HEK293 (cell line): ENCODE results near the gene CCDC61.

Experiments used
- CTCF ChIA-PET: fragments of 350-600 bp; formaldehyde crosslinking; extraction: SDS; loops from one replicate; lab custom pipeline; 2021; ENCODE audit warnings: antibody characterized with exemption; lab: Yijun Ruan, JAX
- POLR2A ChIA-PET: fragments of 300-600 bp; formaldehyde crosslinking; extraction: SDS; loops from one replicate; lab custom pipeline; 2020; ENCODE audit warnings: antibody characterized with exemption, inconsistent platforms; lab: Yijun Ruan, JAX
- H3K27ac ChIP-seq: fragments of 200-500 bp; sonication (Bioruptor generic); 2 replicates; pipeline ENCODE4 v1.5.1; 2014; ENCODE audit warnings: low read depth, low read length, control low read depth, inconsistent platforms; ENCODE audit errors: extremely low read depth
- H3K36me3 ChIP-seq, 2 experiments: fragments of 200-500 bp in 1 of 2; sonication (Bioruptor generic) in 1 of 2; 1 replicate in 1 of 2; 2 replicates in 1 of 2; pipeline ENCODE4 v1.5.1; 2014 to 2017; ENCODE audit warnings: inconsistent platforms in 2 of 2, low read length in 2 of 2; ENCODE audit not compliant: control insufficient read depth in 2 of 2, insufficient read depth in 1 of 2
- H3K4me1 ChIP-seq: fragments of 200-500 bp; sonication (Bioruptor generic); 2 replicates; pipeline ENCODE4 v1.5.1; 2014; ENCODE audit warnings: mild to moderate bottlenecking, low read length, inconsistent platforms; ENCODE audit not compliant: control insufficient read depth, insufficient read depth
- H3K4me3 ChIP-seq: 2 replicates; pipeline ENCODE4 v1.5.1; 2011; ENCODE audit warnings: low read depth, mild to moderate bottlenecking, control low read depth, low read length, moderate library complexity
- H3K9me3 ChIP-seq: fragments of 200-500 bp; sonication (Bioruptor generic); 2 replicates; pipeline ENCODE4 v1.5.1; 2014; ENCODE audit warnings: low read depth, low read length, inconsistent platforms; ENCODE audit not compliant: control insufficient read depth, insufficient read depth
- GLIS1 ChIP-seq: fragments of 450-650 bp; formaldehyde crosslinking; IDR thresholded peaks from 2 replicates; pipeline ENCODE4 v1.5.1; 2016; ENCODE audit warnings: missing biosample characterization, missing genetic modification characterization
- KLF1 ChIP-seq: fragments of 450-650 bp; formaldehyde crosslinking; IDR thresholded peaks from 2 replicates; pipeline ENCODE4 v1.5.1; 2016; ENCODE audit warnings: missing biosample characterization, missing genetic modification characterization
- KLF9 ChIP-seq: fragments of 450-650 bp; formaldehyde crosslinking; IDR thresholded peaks from 2 replicates; pipeline ENCODE4 v1.5.1; 2016; ENCODE audit warnings: missing biosample characterization, missing genetic modification characterization, low read depth
- RBAK ChIP-seq: fragments of 450-650 bp; formaldehyde crosslinking; IDR thresholded peaks from 2 replicates; pipeline ENCODE4 v1.5.1; 2016; ENCODE audit warnings: missing biosample characterization, missing genetic modification characterization
- SP2 ChIP-seq: fragments of 450-650 bp; formaldehyde crosslinking; IDR thresholded peaks from 2 replicates; pipeline ENCODE4 v1.5.1; 2016; ENCODE audit warnings: missing biosample characterization, missing genetic modification characterization
- ZNF146 ChIP-seq: fragments of 450-650 bp; formaldehyde crosslinking; IDR thresholded peaks from 2 replicates; pipeline ENCODE4 v1.5.1; 2016; ENCODE audit warnings: missing biosample characterization, missing genetic modification characterization
- ZNF155 ChIP-seq: fragments of 450-650 bp; formaldehyde crosslinking; IDR thresholded peaks from 2 replicates; pipeline ENCODE4 v1.5.1; 2016; ENCODE audit warnings: missing biosample characterization, missing genetic modification characterization
- ZNF311 ChIP-seq: fragments of 450-650 bp; formaldehyde crosslinking; IDR thresholded peaks from 2 replicates; pipeline ENCODE4 v1.5.1; 2017; ENCODE audit warnings: missing biosample characterization, missing genetic modification characterization, borderline replicate concordance
- ZNF391 ChIP-seq: fragments of 450-650 bp; formaldehyde crosslinking; IDR thresholded peaks from 2 replicates; pipeline ENCODE4 v1.5.1; 2016; ENCODE audit warnings: low read depth, missing biosample characterization, missing genetic modification characterization, borderline replicate concordance
- ZNF426 ChIP-seq: fragments of 450-650 bp; formaldehyde crosslinking; IDR thresholded peaks from 2 replicates; pipeline ENCODE4 v1.5.1; 2017; ENCODE audit warnings: missing biosample characterization, missing genetic modification characterization, mild to moderate bottlenecking, inconsistent platforms, moderate library complexity
- ZNF549 ChIP-seq: fragments of 450-650 bp; IDR thresholded peaks from 2 replicates; pipeline ENCODE4 v1.5.1; 2018; ENCODE audit warnings: missing biosample characterization, missing genetic modification characterization, mild to moderate bottlenecking, inconsistent platforms, moderate library complexity
- ZNF560 ChIP-seq: fragments of 450-650 bp; formaldehyde crosslinking; IDR thresholded peaks from 2 replicates; pipeline ENCODE4 v1.5.1; 2017; ENCODE audit warnings: missing biosample characterization, missing genetic modification characterization, borderline replicate concordance
- ZNF571 ChIP-seq: fragments of 450-650 bp; formaldehyde crosslinking; IDR thresholded peaks from 2 replicates; pipeline ENCODE4 v1.5.0; 2017; ENCODE audit warnings: missing biosample characterization, missing genetic modification characterization
- ZNF664 ChIP-seq: fragments of 450-650 bp; formaldehyde crosslinking; IDR thresholded peaks from 2 replicates; pipeline ENCODE4 v1.5.1; 2016; ENCODE audit warnings: missing biosample characterization, missing genetic modification characterization
- ZSCAN30 ChIP-seq: fragments of 450-650 bp; IDR thresholded peaks from 2 replicates; pipeline ENCODE4 v1.5.1; 2018; ENCODE audit warnings: missing biosample characterization, mild to moderate bottlenecking, missing genetic modification characterization, moderate library complexity
- TF ChIP-seq, protein P1 (sequence below): fragments of 450-650 bp; formaldehyde crosslinking; IDR thresholded peaks from 2 replicates; pipeline ENCODE4 v1.5.0; 2017; ENCODE audit warnings: missing biosample characterization, missing genetic modification characterization, borderline replicate concordance
- TF ChIP-seq, protein P2 (sequence below): fragments of 450-650 bp; formaldehyde crosslinking; IDR thresholded peaks from 2 replicates; pipeline ENCODE4 v1.5.1; 2016; ENCODE audit warnings: missing biosample characterization, missing genetic modification characterization
- TF ChIP-seq, protein P3 (sequence below): fragments of 450-650 bp; formaldehyde crosslinking; IDR thresholded peaks from 2 replicates; pipeline ENCODE4 v1.5.1; 2016; ENCODE audit warnings: missing biosample characterization, missing genetic modification characterization
- TF ChIP-seq, protein P4 (sequence below): fragments of 450-650 bp; IDR thresholded peaks from 2 replicates; pipeline ENCODE4 v1.5.1; 2018; ENCODE audit warnings: missing biosample characterization, mild to moderate bottlenecking, missing genetic modification characterization
- TF ChIP-seq, protein P5 (sequence below): fragments of 450-650 bp; formaldehyde crosslinking; IDR thresholded peaks from 2 replicates; pipeline ENCODE4 v1.5.1; 2017; ENCODE audit warnings: missing biosample characterization, missing genetic modification characterization

Gene CCDC61

DNA sequence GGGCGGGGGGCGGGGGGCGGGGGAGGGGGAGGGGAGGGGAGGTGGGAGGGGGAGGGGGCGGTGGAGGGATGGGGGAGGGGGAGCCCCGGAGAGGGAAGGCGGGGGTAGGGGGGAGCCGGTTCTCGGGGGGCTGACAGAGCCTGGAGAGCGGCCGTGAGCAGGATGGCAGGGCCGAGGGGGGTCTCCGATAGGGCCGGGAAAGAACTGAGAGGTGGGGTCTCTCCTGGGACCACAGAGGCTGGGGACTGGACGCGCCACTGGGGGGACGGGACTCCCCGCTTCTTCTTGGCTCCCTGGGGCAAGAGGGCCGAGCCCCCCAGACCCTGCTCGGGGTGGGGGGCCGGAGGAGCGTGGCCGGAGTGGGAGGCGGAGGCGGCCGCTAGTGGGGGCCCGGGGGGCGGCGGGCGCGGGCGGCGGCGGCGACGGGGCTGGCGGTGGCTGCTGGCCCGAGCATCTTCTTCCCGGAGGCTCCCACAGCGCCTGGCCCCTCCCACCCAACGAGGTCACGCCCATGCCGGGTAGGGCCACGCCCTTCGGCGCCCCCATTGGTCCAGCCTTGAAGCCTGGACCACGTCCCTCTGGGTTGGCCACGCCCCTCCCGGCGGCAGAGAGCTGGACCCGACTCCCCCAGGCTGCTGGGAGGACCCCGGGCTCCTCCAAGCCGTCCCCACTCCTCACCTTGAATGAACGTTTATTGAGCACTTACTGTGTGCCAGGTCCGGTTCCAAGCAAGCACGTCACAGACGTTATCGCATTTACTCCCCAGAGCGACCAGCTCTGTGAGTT lies 21.5 kb upstream of the CCDC61 start, which contains the start of gene NOVA2 (continued):
- TF ChIP-seq, protein P1, sequence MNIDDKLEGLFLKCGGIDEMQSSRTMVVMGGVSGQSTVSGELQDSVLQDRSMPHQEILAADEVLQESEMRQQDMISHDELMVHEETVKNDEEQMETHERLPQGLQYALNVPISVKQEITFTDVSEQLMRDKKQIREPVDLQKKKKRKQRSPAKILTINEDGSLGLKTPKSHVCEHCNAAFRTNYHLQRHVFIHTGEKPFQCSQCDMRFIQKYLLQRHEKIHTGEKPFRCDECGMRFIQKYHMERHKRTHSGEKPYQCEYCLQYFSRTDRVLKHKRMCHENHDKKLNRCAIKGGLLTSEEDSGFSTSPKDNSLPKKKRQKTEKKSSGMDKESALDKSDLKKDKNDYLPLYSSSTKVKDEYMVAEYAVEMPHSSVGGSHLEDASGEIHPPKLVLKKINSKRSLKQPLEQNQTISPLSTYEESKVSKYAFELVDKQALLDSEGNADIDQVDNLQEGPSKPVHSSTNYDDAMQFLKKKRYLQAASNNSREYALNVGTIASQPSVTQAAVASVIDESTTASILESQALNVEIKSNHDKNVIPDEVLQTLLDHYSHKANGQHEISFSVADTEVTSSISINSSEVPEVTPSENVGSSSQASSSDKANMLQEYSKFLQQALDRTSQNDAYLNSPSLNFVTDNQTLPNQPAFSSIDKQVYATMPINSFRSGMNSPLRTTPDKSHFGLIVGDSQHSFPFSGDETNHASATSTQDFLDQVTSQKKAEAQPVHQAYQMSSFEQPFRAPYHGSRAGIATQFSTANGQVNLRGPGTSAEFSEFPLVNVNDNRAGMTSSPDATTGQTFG = no peak
- TF ChIP-seq ZNF391 (tag by site-specific recombination) (no peak), SP2 (tag by site-specific recombination) (peak; percentile 36; the same call in 1 of the 2 replicates), ZNF560 (tag by site-specific recombination) (no peak), KLF1 (tag by site-specific recombination) (peak; percentile 50), ZNF549 (tag by site-specific recombination) (no peak), ZSCAN30 (tag by site-specific recombination) (no peak), KLF9 (peak; percentile 90), ZNF664 (tag by site-specific recombination) (peak; percentile 99), RBAK (tag by site-specific recombination) (no peak), ZNF146 (tag by site-specific recombination) (no peak), ZNF311 (tag by site-specific recombination) (no peak), ZNF571 (tag by site-specific recombination) (no peak), GLIS1 (tag by site-specific recombination) (peak; percentile 38; the same call in 1 of the 2 replicates), ZNF426 (tag by site-specific recombination) (no peak)
- TF ChIP-seq, protein P2, sequence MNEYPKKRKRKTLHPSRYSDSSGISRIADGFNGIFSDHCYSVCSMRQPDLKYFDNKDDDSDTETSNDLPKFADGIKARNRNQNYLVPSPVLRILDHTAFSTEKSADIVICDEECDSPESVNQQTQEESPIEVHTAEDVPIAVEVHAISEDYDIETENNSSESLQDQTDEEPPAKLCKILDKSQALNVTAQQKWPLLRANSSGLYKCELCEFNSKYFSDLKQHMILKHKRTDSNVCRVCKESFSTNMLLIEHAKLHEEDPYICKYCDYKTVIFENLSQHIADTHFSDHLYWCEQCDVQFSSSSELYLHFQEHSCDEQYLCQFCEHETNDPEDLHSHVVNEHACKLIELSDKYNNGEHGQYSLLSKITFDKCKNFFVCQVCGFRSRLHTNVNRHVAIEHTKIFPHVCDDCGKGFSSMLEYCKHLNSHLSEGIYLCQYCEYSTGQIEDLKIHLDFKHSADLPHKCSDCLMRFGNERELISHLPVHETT (tag by site-specific recombination) = no peak
- TF ChIP-seq, protein P3, sequence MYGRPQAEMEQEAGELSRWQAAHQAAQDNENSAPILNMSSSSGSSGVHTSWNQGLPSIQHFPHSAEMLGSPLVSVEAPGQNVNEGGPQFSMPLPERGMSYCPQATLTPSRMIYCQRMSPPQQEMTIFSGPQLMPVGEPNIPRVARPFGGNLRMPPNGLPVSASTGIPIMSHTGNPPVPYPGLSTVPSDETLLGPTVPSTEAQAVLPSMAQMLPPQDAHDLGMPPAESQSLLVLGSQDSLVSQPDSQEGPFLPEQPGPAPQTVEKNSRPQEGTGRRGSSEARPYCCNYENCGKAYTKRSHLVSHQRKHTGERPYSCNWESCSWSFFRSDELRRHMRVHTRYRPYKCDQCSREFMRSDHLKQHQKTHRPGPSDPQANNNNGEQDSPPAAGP (tag by site-specific recombination) = no peak
- TF ChIP-seq, protein P4, sequence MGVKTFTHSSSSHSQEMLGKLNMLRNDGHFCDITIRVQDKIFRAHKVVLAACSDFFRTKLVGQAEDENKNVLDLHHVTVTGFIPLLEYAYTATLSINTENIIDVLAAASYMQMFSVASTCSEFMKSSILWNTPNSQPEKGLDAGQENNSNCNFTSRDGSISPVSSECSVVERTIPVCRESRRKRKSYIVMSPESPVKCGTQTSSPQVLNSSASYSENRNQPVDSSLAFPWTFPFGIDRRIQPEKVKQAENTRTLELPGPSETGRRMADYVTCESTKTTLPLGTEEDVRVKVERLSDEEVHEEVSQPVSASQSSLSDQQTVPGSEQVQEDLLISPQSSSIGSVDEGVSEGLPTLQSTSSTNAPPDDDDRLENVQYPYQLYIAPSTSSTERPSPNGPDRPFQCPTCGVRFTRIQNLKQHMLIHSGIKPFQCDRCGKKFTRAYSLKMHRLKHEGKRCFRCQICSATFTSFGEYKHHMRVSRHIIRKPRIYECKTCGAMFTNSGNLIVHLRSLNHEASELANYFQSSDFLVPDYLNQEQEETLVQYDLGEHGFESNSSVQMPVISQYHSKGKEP (tag by site-specific recombination) = no peak

DNA sequence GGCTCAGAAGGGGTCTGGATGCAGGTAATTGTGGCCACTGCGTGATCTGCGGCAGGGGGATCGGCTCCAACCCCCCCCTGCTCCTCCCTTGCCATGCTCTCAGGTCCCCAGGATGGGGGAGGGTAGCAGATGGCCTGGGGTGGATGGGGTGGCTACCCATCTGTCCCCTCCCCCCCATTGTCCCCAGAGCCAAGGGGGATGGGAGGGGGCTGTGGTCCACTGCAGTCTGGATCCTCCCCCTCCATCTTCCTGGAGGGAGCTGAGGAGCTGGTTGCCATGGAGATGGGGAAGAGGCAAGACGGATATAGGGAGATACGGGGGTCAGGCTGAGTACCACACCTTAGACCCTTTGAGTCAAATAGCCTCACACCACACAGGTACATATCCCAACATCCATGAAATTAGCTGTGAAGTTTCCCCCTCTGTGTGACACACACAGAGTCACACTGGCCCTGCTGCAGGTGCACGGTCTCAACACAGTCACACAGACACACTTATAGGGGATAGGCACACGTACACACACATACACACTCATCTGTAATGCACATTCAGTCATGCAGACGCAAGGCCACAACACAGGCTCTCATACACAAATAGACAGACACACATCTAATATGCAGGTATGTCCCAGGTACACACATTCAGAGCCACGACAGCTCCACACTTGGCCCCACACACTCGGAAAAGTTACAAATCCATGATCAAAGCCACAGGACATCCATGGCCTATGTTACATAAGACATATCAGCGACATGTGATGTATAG lies 19.8 kb upstream of the CCDC61 start:
- ChIA-PET CTCF (no interaction called here), POLR2A (interaction anchor here (0.6 kb wide), 2 partner anchors 89 to 345 kb away, joined by 3 to 5 read pairs; partner anchors contain the start of gene IRF2BP1)
- H3K9me3 ChIP-seq = no peaks in the 10 kb centered on the region
- H3K27ac ChIP-seq = no peak overlapping the region
- no peak for TF ChIP-seq ZNF155 (tag by site-specific recombination)
- TF ChIP-seq, protein P5, sequence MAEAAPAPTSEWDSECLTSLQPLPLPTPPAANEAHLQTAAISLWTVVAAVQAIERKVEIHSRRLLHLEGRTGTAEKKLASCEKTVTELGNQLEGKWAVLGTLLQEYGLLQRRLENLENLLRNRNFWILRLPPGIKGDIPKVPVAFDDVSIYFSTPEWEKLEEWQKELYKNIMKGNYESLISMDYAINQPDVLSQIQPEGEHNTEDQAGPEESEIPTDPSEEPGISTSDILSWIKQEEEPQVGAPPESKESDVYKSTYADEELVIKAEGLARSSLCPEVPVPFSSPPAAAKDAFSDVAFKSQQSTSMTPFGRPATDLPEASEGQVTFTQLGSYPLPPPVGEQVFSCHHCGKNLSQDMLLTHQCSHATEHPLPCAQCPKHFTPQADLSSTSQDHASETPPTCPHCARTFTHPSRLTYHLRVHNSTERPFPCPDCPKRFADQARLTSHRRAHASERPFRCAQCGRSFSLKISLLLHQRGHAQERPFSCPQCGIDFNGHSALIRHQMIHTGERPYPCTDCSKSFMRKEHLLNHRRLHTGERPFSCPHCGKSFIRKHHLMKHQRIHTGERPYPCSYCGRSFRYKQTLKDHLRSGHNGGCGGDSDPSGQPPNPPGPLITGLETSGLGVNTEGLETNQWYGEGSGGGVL (tag by site-specific recombination) = peak; percentile 17; the same call in 1 of the 2 replicates
- H3K4me3 ChIP-seq = no peak overlapping the region
- H3K4me1 ChIP-seq = no peaks in the 10 kb centered on the region
- no peaks in the 10 kb centered on the region for H3K36me3 ChIP-seq
